ENCODE results near the gene ZDHHC17. TPM values are rescaled to one million over a fixed set of nuclear protein-coding genes. Genes with fewer than 3 reads are reported as not detected.
"Not testable (repeated sequence)": the region's sequence is repeated elsewhere in the genome, so short reads cannot be mapped to it uniquely, and the experiment has no call there.

The ZDHHC17 gene
- total RNA-seq, 1 experiment from 2014 or later: 31.4 TPM

DNA sequence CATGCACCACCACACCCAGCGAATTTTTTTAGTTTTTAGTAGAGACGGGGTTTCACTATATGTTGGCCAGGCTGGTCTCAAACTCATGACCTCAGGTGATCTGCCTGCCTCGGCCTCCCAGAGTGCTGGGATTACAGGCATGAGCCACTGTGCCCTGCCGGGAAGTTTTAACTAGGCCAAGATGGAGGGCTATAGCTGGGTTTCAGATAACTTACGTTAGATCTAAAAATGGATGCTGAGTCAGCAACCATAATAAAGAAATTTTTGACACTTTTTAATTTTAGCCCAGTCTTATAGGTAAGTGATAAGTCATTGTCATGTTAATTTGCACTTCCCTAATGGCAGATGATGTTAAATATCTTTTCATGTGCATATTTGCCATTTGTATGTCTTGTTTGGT, 14.4 kb downstream of the ZDHHC17 start:
- no TSS peak for BruUV-seq (replicated peaks)
- intact Hi-C loops (cut with micrococcal nuclease; ENCODE audit: unreplicated experiment): no loop called here
- Mint-ChIP-seq H3K27me3 (ENCODE audit: unreplicated experiment) (no peaks in the 10 kb centered on the region), H3K9me3 (ENCODE audit: low read depth, unreplicated experiment) (no peaks in the 10 kb centered on the region), H3K27ac (ENCODE audit: unreplicated experiment) (no peak overlapping the region), H3K36me3 (ENCODE audit: insufficient read depth, unreplicated experiment) (no peaks in the 10 kb centered on the region), H3K4me1 (ENCODE audit: low read depth, unreplicated experiment) (peaks cover 16% of the 10 kb centered on the region), H3K4me3 (ENCODE audit: low read depth, unreplicated experiment) (no peak overlapping the region)
- DNase-seq: no peak
- TF ChIP-seq, protein P1, sequence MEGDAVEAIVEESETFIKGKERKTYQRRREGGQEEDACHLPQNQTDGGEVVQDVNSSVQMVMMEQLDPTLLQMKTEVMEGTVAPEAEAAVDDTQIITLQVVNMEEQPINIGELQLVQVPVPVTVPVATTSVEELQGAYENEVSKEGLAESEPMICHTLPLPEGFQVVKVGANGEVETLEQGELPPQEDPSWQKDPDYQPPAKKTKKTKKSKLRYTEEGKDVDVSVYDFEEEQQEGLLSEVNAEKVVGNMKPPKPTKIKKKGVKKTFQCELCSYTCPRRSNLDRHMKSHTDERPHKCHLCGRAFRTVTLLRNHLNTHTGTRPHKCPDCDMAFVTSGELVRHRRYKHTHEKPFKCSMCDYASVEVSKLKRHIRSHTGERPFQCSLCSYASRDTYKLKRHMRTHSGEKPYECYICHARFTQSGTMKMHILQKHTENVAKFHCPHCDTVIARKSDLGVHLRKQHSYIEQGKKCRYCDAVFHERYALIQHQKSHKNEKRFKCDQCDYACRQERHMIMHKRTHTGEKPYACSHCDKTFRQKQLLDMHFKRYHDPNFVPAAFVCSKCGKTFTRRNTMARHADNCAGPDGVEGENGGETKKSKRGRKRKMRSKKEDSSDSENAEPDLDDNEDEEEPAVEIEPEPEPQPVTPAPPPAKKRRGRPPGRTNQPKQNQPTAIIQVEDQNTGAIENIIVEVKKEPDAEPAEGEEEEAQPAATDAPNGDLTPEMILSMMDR (IDR thresholded peaks at IDR 0.05; ENCODE audit: unreplicated experiment): no peak
- CTCF ChIA-PET: interaction anchor here (0.7 kb wide), 1 partner anchor 133 kb away, joined by 3 read pairs; no protein-coding TSS in a partner anchor

DNA sequence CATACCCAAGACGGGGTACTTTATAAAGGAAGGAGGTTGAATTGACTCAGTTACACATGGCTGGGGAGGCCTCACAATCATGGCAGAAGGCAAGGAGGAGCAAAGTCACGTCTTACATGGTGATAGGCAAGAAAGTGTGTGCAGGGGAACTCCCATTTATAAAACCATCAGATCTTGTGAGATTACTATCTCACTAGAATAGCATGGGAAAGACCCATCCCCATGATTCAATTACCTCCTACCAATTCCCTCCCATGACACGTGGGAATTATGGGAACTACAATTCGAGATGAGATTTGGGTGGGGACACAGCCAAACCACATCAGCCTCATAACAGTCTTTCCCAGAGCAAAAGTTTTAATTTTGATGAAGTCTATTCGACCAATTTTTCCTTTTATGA, 15.4 kb downstream of the ZDHHC17 start:
- peaks cover 16% of the 10 kb centered on the region for H3K4me1 Mint-ChIP-seq (ENCODE audit: low read depth, unreplicated experiment)
- H3K27me3 Mint-ChIP-seq (ENCODE audit: unreplicated experiment); H3K27ac Mint-ChIP-seq (ENCODE audit: unreplicated experiment); H3K4me3 Mint-ChIP-seq (ENCODE audit: low read depth, unreplicated experiment); CTCF ChIA-PET; intact Hi-C loops (cut with micrococcal nuclease; ENCODE audit: unreplicated experiment); H3K36me3 Mint-ChIP-seq (ENCODE audit: insufficient read depth, unreplicated experiment); H3K9me3 Mint-ChIP-seq (ENCODE audit: low read depth, unreplicated experiment); BruUV-seq (replicated peaks); DNase-seq: not testable (repeated sequence)

DNA sequence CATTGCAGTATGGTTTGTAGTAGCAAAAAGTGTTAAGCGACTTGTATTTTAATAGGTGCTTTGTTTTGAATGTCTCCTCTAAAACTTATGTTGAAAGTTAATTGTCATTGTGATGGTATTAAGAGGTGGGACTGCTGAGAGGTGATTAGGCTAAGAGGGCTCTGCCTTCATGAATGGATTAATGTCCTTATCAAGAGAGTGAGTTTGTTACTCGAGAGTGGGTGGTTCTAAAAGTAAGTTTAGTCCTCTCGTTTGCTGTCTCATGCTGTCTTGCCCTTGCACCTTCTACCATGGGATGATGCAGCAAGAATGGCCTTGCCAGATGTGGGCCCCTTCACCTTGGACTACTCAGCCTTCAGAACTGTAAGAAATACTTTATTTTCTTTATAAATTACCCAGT, 17.4 kb downstream of the ZDHHC17 start:
- H3K36me3 Mint-ChIP-seq (ENCODE audit: insufficient read depth, unreplicated experiment): no peaks in the 10 kb centered on the region
- CTCF ChIA-PET: no interaction called here
- no peaks in the 10 kb centered on the region for H3K9me3 Mint-ChIP-seq (ENCODE audit: low read depth, unreplicated experiment)
- DNase-seq: no peak
- H3K27me3 Mint-ChIP-seq (ENCODE audit: unreplicated experiment): no peaks in the 10 kb centered on the region
- no peak overlapping the region for H3K4me3 Mint-ChIP-seq (ENCODE audit: low read depth, unreplicated experiment)
- H3K27ac Mint-ChIP-seq (ENCODE audit: unreplicated experiment): no peak overlapping the region
- TF ChIP-seq, protein P1 (IDR thresholded peaks at IDR 0.05; ENCODE audit: unreplicated experiment): no peak
- H3K4me1 Mint-ChIP-seq (ENCODE audit: low read depth, unreplicated experiment): peaks cover 16% of the 10 kb centered on the region
- BruUV-seq (replicated peaks): no TSS peak
- intact Hi-C loops (cut with micrococcal nuclease; ENCODE audit: unreplicated experiment): no loop called here

DNA sequence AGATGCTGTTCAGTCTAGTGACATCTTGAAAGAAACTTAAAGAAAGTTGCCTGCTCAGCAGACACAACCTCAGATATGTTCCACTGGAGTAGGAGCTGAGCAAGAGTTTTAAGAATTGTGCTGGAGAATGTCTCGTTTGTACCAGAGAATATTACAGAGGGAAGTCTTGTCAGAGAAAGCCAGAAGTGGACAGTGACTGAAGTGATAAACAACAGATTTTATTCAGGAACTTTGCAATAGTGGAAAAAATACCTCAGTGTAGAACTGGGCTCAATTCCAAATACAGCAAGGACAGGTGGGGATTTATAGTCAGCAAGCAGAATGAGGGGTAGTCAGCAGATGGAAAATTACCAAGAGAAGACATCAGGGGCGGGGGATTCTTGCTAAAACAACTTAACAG, 18.6 kb downstream of the ZDHHC17 start:
- Mint-ChIP-seq H3K4me3 (ENCODE audit: low read depth, unreplicated experiment) (no peak overlapping the region), H3K27me3 (ENCODE audit: unreplicated experiment) (no peaks in the 10 kb centered on the region), H3K27ac (ENCODE audit: unreplicated experiment) (no peak overlapping the region), H3K36me3 (ENCODE audit: insufficient read depth, unreplicated experiment) (no peaks in the 10 kb centered on the region), H3K4me1 (ENCODE audit: low read depth, unreplicated experiment) (peaks cover 7% of the 10 kb centered on the region), H3K9me3 (ENCODE audit: low read depth, unreplicated experiment) (no peaks in the 10 kb centered on the region)
- intact Hi-C loops (cut with micrococcal nuclease; ENCODE audit: unreplicated experiment): no loop called here
- TF ChIP-seq, protein P1 (IDR thresholded peaks at IDR 0.05; ENCODE audit: unreplicated experiment): no peak
- no peak for DNase-seq
- BruUV-seq (replicated peaks): no TSS peak
- CTCF ChIA-PET: no interaction called here

DNA sequence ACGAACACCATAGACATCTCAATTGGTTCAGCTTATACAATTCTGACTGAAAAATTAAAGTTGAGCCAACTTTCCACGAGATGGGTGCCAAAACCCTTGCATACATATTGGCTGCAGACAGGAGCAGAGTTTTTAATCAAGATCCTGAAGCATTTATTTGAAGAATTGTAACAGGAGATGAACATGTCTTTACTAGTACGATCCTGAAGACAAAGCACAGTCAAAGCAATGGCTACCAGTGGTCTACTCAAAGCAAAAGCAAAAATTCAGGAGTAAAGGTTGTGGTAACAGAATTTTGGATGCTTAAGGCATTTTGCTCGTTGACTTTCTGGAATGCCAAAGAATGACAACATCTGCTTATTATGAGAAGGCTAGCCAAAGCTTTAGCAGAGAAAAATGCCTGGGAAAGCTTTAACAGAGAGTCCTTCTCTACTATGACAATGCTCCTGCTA, 20.7 kb downstream of the ZDHHC17 start:
- Mint-ChIP-seq H3K9me3 (ENCODE audit: low read depth, unreplicated experiment) (no peaks in the 10 kb centered on the region), H3K27me3 (ENCODE audit: unreplicated experiment) (no peaks in the 10 kb centered on the region), H3K4me3 (ENCODE audit: low read depth, unreplicated experiment) (no peak overlapping the region), H3K27ac (ENCODE audit: unreplicated experiment) (no peak overlapping the region), H3K4me1 (ENCODE audit: low read depth, unreplicated experiment) (no peaks in the 10 kb centered on the region), H3K36me3 (ENCODE audit: insufficient read depth, unreplicated experiment) (no peaks in the 10 kb centered on the region)
- no TSS peak for BruUV-seq (replicated peaks)
- no peak for DNase-seq
- TF ChIP-seq, protein P1 (IDR thresholded peaks at IDR 0.05; ENCODE audit: unreplicated experiment): no peak
- CTCF ChIA-PET: no interaction called here
- intact Hi-C loops (cut with micrococcal nuclease; ENCODE audit: unreplicated experiment): no loop called here

All from Calu3 (cell line).